GM18909 (cell line): ENCODE measurements around the gene TRIP12.
"Not testable (repeated sequence)": the region's sequence is repeated elsewhere in the genome, so short reads cannot be mapped to it uniquely, and the experiment has no call there.

Source experiments
- ATAC-seq: cut with Tn5 transposase; IDR thresholded peaks from one replicate; pipeline ENCODE4 v1.9.1; 2021; ENCODE audit warnings: mild to moderate bottlenecking; ENCODE audit not compliant: unreplicated experiment, poor library complexity

Gene TRIP12

GRCh38 chr2:229835596-229836283 lies 86.1 kb downstream of the TRIP12 start:
- ATAC-seq, result no peak

- not testable (repeated sequence) for ATAC-seq
Measured at GRCh38 chr2:229834368-229834767, 87.4 kb downstream of the TRIP12 start.

GRCh38 chr2:229832510-229832898 lies 89.3 kb downstream of the TRIP12 start:
- peak; percentile 57 for ATAC-seq

- no peak for ATAC-seq
Measured at GRCh38 chr2:229831805-229832509, 89.9 kb downstream of the TRIP12 start.

GRCh38 chr2:229825476-229825875 lies 96.3 kb downstream of the TRIP12 start:
- ATAC-seq, result no peak

- ATAC-seq, result no peak
Measured at GRCh38 chr2:229821316-229821715, 100.5 kb downstream of the TRIP12 start.

GRCh38 chr2:229818230-229818629 lies 103.6 kb downstream of the TRIP12 start:
- ATAC-seq, result no peak

- ATAC-seq, result no peak
Measured at GRCh38 chr2:229815858-229816257, 106.0 kb downstream of the TRIP12 start.

- no peak for ATAC-seq
Measured at GRCh38 chr2:229815342-229815741, 106.5 kb downstream of the TRIP12 start.

- no peak for ATAC-seq
Measured at GRCh38 chr2:229810786-229811185, 111.0 kb downstream of the TRIP12 start.

- ATAC-seq, result no peak
Measured at GRCh38 chr2:229805559-229805958, 116.2 kb downstream of the TRIP12 start.

GRCh38 chr2:229802785-229803184 lies 119.0 kb downstream of the TRIP12 start:
- ATAC-seq, result no peak

GRCh38 chr2:229800997-229801754 lies 120.6 kb downstream of the TRIP12 start:
- no peak for ATAC-seq

GRCh38 chr2:229798446-229799155 lies 123.2 kb downstream of the TRIP12 start:
- ATAC-seq, result no peak

GRCh38 chr2:229795058-229795457 lies 126.8 kb downstream of the TRIP12 start:
- ATAC-seq, result no peak

GRCh38 chr2:229794636-229795035 lies 127.2 kb downstream of the TRIP12 start:
- no peak for ATAC-seq

GRCh38 chr2:229786289-229786688 lies 135.5 kb downstream of the TRIP12 start:
- not testable (repeated sequence) for ATAC-seq

- ATAC-seq, result no peak
Measured at GRCh38 chr2:229784791-229785190, 137.0 kb downstream of the TRIP12 start.

- peak; percentile 52 for ATAC-seq
Measured at GRCh38 chr2:229783108-229783721, 138.6 kb downstream of the TRIP12 start.
